ENCODE data around the gene MARK3.

The MARK3 gene

GRCh38 chr14:103401223-103402214 lies 16.3 kb downstream of the MARK3 start:
- no peak for TF ChIP-seq CTCF (IDR thresholded peaks at IDR 0.05; ENCODE audit: borderline replicate concordance, control extremely low read depth, extremely low read depth, insufficient read depth, missing control alignments)
- DNase-seq (ENCODE audit: low spot score), result peak; percentile 25
- in situ Hi-C loops (cut with MboI; ENCODE audit: low sequenced_read_pairs, unreplicated experiment), result no loop called here

GRCh38 chr14:103402695-103403094 lies 17.5 kb downstream of the MARK3 start:
- in situ Hi-C loops (cut with MboI; ENCODE audit: low sequenced_read_pairs, unreplicated experiment), result no loop called here
- TF ChIP-seq CTCF (IDR thresholded peaks at IDR 0.05; ENCODE audit: borderline replicate concordance, control extremely low read depth, extremely low read depth, insufficient read depth, missing control alignments), result no peak
- DNase-seq (ENCODE audit: low spot score), result no peak

- TF ChIP-seq CTCF (IDR thresholded peaks at IDR 0.05; ENCODE audit: borderline replicate concordance, control extremely low read depth, extremely low read depth, insufficient read depth, missing control alignments), result no peak
- DNase-seq (ENCODE audit: low spot score), result no peak
- in situ Hi-C loops (cut with MboI; ENCODE audit: low sequenced_read_pairs, unreplicated experiment), result no loop called here
Observed at GRCh38 chr14:103404032-103404918, 19.1 kb downstream of the MARK3 start.

GRCh38 chr14:103404920-103405319 lies 19.7 kb downstream of the MARK3 start:
- DNase-seq (ENCODE audit: low spot score), result no peak
- in situ Hi-C loops (cut with MboI; ENCODE audit: low sequenced_read_pairs, unreplicated experiment), result no loop called here
- TF ChIP-seq CTCF (IDR thresholded peaks at IDR 0.05; ENCODE audit: borderline replicate concordance, control extremely low read depth, extremely low read depth, insufficient read depth, missing control alignments), result no peak

- no peak for DNase-seq (ENCODE audit: low spot score)
- in situ Hi-C loops (cut with MboI; ENCODE audit: low sequenced_read_pairs, unreplicated experiment), result no loop called here
- TF ChIP-seq CTCF (IDR thresholded peaks at IDR 0.05; ENCODE audit: borderline replicate concordance, control extremely low read depth, extremely low read depth, insufficient read depth, missing control alignments), result no peak
Observed at GRCh38 chr14:103408491-103409155, 23.4 kb downstream of the MARK3 start.

GRCh38 chr14:103416916-103417315 lies 31.7 kb downstream of the MARK3 start:
- no peak for TF ChIP-seq CTCF (IDR thresholded peaks at IDR 0.05; ENCODE audit: borderline replicate concordance, control extremely low read depth, extremely low read depth, insufficient read depth, missing control alignments)
- DNase-seq (ENCODE audit: low spot score), result no peak
- in situ Hi-C loops (cut with MboI; ENCODE audit: low sequenced_read_pairs, unreplicated experiment), result no loop called here
